ENCODE measurements around the gene RGS3.
"Not testable (repeated sequence)": the region's sequence is repeated elsewhere in the genome, so short reads cannot be mapped to it uniquely, and the experiment has no call there.

Gene RGS3

GRCh38 chr9:113427629-113428028, 35.9 kb upstream of the RGS3 start:
- H3K4me3 ChIP-seq (replicated peaks; ENCODE audit: low read depth, low read length), result no peak overlapping the region
- no peak for TF ChIP-seq CTCF (IDR thresholded peaks at IDR 0.05; ENCODE audit: low read depth, low read length, missing control alignments)
- DNase-seq (ENCODE audit: extremely low read depth, low read depth), result no peak

- H3K4me3 ChIP-seq (replicated peaks; ENCODE audit: low read depth, low read length), result no peak overlapping the region
- TF ChIP-seq CTCF (IDR thresholded peaks at IDR 0.05; ENCODE audit: low read depth, low read length, missing control alignments), result no peak
- DNase-seq (ENCODE audit: extremely low read depth, low read depth), result no peak
Measured at GRCh38 chr9:113428062-113428615, 35.4 kb upstream of the RGS3 start.

- DNase-seq (ENCODE audit: extremely low read depth, low read depth), result no peak
- TF ChIP-seq CTCF (IDR thresholded peaks at IDR 0.05; ENCODE audit: low read depth, low read length, missing control alignments), result no peak
- no peak overlapping the region for H3K4me3 ChIP-seq (replicated peaks; ENCODE audit: low read depth, low read length)
Measured at GRCh38 chr9:113431191-113431590, 32.3 kb upstream of the RGS3 start.

GRCh38 chr9:113436728-113437515, 26.6 kb upstream of the RGS3 start:
- no peak for DNase-seq (ENCODE audit: extremely low read depth, low read depth)
- TF ChIP-seq CTCF (IDR thresholded peaks at IDR 0.05; ENCODE audit: low read depth, low read length, missing control alignments), result no peak
- no peak overlapping the region for H3K4me3 ChIP-seq (replicated peaks; ENCODE audit: low read depth, low read length)

GRCh38 chr9:113437716-113438115, 25.8 kb upstream of the RGS3 start:
- not testable (repeated sequence) for H3K4me3 ChIP-seq (replicated peaks; ENCODE audit: low read depth, low read length); DNase-seq (ENCODE audit: extremely low read depth, low read depth)

GRCh38 chr9:113444736-113445135, 18.8 kb upstream of the RGS3 start:
- no peak for TF ChIP-seq CTCF (IDR thresholded peaks at IDR 0.05; ENCODE audit: low read depth, low read length, missing control alignments)
- no peak overlapping the region for H3K4me3 ChIP-seq (replicated peaks; ENCODE audit: low read depth, low read length)
- DNase-seq (ENCODE audit: extremely low read depth, low read depth), result no peak

- TF ChIP-seq CTCF (IDR thresholded peaks at IDR 0.05; ENCODE audit: low read depth, low read length, missing control alignments), result peak; percentile 34
- H3K4me3 ChIP-seq (replicated peaks; ENCODE audit: low read depth, low read length), result no peak overlapping the region
- DNase-seq (ENCODE audit: extremely low read depth, low read depth), result peak; percentile 30
Measured at GRCh38 chr9:113446323-113446740, 17.2 kb upstream of the RGS3 start.
